HG03108 (cell line): ENCODE data around the gene TEX13A.
A peak's percentile ranks its signal among the peaks of the same experiment; 100 is the strongest.
"Not testable (repeated sequence)": the region's sequence is repeated elsewhere in the genome, so short reads cannot be mapped to it uniquely, and the experiment has no call there.

Experiments used
- ATAC-seq: cut with Tn5 transposase; IDR thresholded peaks from one replicate; pipeline ENCODE4 v1.9.1; 2021; ENCODE audit warnings: moderate library complexity; ENCODE audit not compliant: unreplicated experiment

Gene TEX13A

GRCh38 chrX:105220636-105221035, at the start of gene TEX13A:
TEX13A (minus strand) TSS chrX:105220694; CDS start chrX:105220397, 297 bp downstream.
- no peak for ATAC-seq

- ATAC-seq: no peak
Observed at GRCh38 chrX:105269386-105269785, 48.9 kb upstream of the TEX13A start.

GRCh38 chrX:105267167-105267566, 46.7 kb upstream of the TEX13A start:
- ATAC-seq: no peak

GRCh38 chrX:105266456-105266855, 46.0 kb upstream of the TEX13A start:
- no peak for ATAC-seq

- no peak for ATAC-seq
Observed at GRCh38 chrX:105265093-105265492, 44.6 kb upstream of the TEX13A start.

GRCh38 chrX:105263801-105264200, 43.3 kb upstream of the TEX13A start:
- no peak for ATAC-seq

GRCh38 chrX:105263171-105263570, 42.7 kb upstream of the TEX13A start:
- ATAC-seq: no peak

- no peak for ATAC-seq
Observed at GRCh38 chrX:105260291-105261043, 40.0 kb upstream of the TEX13A start.

- no peak for ATAC-seq
Observed at GRCh38 chrX:105241056-105241455, 20.6 kb upstream of the TEX13A start.

GRCh38 chrX:105237407-105237806, 16.9 kb upstream of the TEX13A start:
- not testable (repeated sequence) for ATAC-seq

GRCh38 chrX:105229146-105229545, 8.7 kb upstream of the TEX13A start:
- ATAC-seq: no peak

- no peak for ATAC-seq
Observed at GRCh38 chrX:105228602-105229001, 8.1 kb upstream of the TEX13A start.

- no peak for ATAC-seq
Observed at GRCh38 chrX:105226499-105226898, 6.0 kb upstream of the TEX13A start.

GRCh38 chrX:105221374-105221773, 880 bp upstream of the TEX13A start:
- ATAC-seq: no peak

GRCh38 chrX:105219454-105220401, 766 bp downstream of the TEX13A start:
- no peak for ATAC-seq

- no peak for ATAC-seq
Observed at GRCh38 chrX:105211066-105211575, 9.4 kb downstream of the TEX13A start.

- ATAC-seq: no peak
Observed at GRCh38 chrX:105210258-105210657, 10.2 kb downstream of the TEX13A start.

- ATAC-seq: no peak
Observed at GRCh38 chrX:105209406-105209805, 11.1 kb downstream of the TEX13A start.

- ATAC-seq: peak; percentile 55
Observed at GRCh38 chrX:105191878-105192277, 28.6 kb downstream of the TEX13A start.

- no peak for ATAC-seq
Observed at GRCh38 chrX:105190252-105190853, 30.1 kb downstream of the TEX13A start.

GRCh38 chrX:105189093-105189492, 31.4 kb downstream of the TEX13A start:
- ATAC-seq: no peak
